HG03354 (cell line): ENCODE data around the gene CD9.

Experiments
- ATAC-seq: cut with Tn5 transposase; IDR thresholded peaks from one replicate; pipeline ENCODE4 v1.9.1; 2021; ENCODE audit warnings: mild to moderate bottlenecking; ENCODE audit not compliant: unreplicated experiment, poor library complexity, severe bottlenecking

CD9 gene

DNA sequence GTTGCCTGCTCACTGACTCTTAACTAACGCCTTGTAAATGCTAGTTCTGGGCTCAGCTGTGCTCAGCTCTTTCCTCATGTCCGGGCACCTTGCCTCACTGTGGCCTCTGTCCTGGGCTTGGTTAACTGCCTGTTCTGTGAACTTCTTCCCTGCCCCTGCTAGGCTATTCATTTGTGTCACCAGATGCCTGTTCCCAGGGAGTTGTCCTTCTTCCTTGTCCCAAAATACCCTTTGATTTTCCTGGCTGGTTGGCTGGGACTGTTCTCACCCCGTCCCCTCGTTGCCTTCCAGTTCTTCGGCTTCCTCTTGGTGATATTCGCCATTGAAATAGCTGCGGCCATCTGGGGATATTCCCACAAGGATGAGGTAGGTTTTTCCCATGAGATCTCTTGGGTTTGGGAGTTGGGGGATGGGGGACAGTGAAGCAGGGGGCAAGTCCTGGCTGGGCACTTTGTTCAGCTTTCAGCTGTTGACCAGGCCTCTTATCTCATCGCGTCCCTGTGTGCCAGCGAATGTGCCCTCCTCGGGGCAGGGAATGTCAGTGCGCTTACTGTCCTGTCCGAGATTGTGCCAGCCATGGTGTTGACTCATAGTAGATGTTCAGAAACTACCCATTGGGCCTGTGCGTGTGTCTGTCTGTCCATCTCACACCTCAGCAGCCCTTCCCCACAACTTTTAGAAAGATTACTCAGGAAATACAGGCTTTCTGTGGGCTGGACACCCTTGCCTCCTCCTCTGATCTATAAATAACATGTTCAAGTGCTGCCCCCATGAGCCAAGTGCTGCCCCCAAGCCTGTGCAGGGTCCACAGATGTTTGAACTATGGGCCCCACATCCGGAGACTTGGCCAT is 33.1 kb downstream of the CD9 start:
- ATAC-seq, result no peak

DNA sequence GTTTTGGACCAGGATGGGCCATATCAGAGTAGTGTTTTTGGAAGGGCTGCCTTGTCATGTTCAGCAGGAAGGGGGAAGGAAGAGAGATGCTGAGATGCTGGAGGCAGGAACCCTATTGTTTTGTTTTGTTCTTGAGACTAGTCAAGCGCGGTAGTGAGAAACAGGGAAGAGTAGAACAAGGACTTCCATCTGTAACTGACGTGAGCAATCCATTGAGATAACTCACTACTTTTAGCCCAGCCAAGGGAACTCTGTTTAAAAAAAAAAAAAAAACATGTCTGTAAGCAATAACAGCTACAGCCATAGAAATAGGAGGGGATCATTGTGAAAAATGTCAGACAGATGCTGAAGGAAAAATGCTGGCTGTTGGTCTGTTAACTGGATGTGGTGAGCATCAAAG is 34.0 kb downstream of the CD9 start:
- no peak for ATAC-seq

DNA sequence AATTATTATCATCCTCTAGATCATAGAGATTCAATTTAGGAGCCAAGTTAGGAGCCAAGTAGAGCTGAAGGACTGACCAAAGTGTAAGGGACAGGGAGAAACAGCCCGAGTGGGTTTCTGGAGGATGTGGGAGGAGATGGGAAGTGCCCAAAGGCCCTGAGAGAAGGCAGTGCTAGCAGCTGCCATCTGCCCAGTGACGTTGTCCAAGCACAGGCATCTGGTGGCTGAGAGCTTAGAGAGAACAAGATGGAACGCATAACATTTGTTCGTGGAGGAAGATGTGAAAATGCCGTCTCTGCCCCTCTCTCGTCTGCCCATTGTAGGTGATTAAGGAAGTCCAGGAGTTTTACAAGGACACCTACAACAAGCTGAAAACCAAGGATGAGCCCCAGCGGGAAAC is 34.7 kb downstream of the CD9 start:
- ATAC-seq, result no peak

DNA sequence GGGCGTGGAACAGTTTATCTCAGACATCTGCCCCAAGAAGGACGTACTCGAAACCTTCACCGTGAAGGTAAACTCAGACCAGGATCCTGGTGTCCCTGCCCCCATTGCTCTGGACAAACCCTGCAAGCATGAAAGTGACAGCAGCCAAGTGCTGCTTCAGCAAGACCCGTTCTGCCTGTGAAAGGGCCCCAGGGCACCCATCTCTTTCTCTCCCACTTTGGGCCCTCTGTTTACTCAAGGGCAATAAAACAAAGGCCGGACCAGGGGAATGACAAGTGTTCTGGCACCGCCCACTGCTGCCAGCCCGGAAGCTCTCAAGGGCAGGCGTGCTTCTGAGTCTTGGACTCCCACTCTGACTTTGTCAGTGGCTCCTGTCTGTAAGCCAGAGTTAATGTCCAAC is 35.3 kb downstream of the CD9 start:
- ATAC-seq, result no peak

DNA sequence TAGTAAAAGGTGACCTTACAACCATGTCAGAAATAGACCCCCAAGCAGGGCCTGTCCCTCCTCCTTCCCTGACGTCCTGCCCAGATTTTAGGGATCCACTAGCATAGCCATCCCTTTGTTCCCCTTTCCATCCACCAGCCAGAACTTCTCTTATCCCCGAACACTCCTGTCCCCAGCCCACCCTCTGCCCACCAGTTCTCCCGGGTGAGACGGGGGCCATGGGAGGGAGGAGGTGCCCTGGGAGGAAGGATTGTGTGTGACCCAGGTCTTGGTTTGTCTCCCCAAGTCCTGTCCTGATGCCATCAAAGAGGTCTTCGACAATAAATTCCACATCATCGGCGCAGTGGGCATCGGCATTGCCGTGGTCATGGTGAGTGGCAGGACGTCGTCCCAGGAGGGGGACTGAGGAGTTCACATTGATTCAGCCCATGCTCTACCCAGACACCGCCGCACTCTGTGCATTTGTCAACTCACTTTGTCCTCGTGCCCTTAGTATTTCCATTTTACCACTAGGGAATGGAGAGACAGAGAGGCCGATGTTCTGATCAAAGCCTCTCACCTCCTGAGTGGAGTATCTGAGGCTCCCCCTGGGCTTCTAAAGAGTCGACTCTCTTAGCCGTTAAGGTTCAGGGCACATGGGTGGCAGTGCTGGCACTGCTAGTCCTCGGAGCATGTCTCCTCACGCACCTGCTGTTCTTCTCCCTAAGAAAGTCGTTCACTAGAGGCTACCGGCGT is 35.9 kb downstream of the CD9 start:
- ATAC-seq, result no peak

DNA sequence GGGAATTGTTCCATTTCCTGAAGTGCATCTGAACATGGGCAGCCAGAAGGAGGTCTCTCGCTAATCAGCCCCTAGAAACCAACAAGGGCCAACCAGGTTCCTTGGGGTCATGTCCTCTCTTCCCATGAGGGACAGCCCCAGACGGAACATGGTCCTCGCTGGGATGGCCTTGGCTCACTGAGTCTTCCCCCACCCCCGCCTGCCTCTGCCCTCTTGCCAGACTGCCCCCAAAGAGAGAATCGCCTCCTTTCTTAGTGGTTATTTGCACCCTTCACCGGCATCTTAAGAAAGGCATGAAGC is 36.4 kb downstream of the CD9 start:
- no peak for ATAC-seq

DNA sequence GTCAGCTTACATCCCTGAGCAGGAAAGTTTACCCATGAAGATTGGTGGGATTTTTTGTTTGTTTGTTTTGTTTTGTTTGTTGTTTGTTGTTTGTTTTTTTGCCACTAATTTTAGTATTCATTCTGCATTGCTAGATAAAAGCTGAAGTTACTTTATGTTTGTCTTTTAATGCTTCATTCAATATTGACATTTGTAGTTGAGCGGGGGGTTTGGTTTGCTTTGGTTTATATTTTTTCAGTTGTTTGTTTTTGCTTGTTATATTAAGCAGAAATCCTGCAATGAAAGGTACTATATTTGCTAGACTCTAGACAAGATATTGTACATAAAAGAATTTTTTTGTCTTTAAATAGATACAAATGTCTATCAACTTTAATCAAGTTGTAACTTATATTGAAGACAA is 37.6 kb downstream of the CD9 start:
- ATAC-seq, result no peak

DNA sequence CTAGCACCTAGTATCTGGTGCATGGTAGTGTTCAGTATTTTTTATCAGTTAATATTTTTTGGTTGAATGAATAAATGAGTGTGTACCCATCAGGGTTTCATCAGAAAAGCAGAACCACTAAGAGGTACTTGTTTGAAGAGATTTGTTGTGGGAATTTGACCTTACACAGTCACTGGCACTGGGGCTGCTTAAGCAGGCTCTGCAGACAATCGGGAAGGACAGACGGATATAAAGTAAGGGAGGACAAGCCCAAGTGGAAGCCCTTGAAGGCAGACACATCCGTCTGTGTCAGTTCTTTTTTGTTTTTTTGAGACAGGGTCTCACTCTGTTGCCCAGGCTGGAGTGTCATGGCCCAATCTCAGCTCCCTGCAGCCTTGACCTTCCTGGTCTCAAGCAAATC is 38.7 kb downstream of the CD9 start:
- ATAC-seq, result no peak

DNA sequence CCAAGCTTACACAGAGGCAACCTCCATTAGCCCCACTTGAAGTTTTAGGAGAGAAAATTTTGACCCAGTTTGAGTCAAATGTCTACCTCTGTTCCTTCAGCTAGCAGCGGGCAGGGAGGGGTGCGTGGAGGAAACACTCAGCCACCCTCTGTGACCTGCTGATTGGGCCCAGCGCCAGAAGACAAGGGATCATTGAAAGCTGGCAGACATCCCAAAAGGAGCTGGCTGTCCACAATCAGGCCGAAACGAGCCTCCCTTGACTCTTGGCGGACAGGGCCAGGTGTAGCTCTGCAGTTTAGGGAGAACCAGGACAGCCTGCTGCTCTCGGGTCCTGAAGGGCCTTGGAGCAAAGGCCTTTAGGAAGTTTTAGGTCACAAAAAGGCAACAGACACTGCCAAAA is 41.3 kb downstream of the CD9 start:
- no peak for ATAC-seq

DNA sequence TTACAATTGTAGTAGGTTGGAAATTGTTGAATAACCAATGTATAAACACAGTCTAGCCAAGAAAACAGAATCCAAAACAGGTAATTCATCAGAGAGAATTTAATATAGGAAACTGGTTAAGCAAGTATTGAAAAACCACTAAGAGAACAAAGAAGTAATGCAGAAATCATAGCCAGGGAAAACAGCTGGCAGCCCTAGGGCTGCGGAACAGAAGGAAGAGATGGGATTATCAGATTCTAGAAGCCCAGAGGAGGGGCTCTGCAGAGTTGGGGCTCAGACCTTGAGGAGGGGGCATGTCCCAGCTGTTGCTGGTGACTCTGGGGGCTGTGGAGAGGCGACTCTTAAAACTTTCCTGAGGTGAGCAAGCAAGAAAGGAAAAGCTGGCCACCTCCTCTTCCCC is 49.4 kb downstream of the CD9 start:
- no peak for ATAC-seq

DNA sequence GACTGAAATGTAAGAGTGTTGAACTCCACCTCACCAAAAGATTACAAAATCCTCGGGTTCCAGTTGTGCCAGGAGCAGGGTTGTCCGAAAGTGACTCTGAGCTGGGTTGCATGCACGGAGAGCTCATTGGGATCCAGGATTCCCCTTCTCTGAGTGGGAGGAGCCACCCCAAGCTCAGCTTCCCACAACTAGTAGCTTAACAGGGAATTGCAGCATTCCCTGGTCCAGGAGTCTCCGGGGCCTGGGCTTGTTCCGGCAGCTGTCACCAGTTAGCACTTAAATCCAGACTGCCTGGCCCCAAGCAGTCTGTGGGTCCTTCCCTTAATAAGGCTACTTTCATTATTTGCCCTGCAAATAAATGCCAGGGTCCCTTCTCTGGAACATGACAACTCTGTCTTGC is 50.1 kb downstream of the CD9 start:
- no peak for ATAC-seq

DNA sequence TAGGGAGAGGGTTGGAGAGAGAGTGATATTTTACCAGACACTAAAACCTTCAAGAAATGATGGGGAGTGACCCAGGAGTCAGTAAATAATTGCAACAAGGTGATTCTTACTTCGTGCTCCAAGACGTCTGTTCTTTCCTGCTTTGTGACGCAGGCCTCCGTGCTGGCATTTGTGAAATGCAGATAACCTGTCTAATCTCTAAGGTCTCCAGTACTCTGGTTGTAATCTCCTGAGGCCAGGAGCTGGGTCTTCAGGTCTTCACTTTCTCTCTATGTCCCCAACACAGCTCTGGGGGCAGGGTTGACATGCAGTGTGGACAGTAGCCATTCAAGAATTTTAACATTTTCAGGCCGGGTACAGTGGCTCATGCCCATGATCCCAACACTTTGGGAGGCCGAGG is 53.1 kb downstream of the CD9 start:
- ATAC-seq, result no peak

DNA sequence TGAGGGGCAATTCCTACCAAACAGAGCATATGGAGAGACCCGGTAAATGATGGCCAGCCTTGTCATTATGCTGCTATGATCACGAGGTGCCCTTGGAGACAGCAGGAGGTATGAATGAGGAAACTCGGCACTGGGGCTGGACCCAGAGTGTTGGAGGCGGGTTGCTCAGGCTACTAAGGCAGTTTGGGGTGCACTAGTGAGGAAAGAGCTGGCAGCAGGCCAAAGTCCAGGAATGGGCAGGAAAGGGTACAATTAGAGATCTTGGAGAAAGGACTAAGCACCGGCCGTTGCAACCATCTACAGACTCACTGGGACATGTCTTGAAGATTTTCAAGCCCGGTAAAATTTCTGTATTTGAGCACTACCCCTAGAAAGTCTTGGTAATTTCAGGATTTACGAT is 54.3 kb downstream of the CD9 start:
- no peak for ATAC-seq

DNA sequence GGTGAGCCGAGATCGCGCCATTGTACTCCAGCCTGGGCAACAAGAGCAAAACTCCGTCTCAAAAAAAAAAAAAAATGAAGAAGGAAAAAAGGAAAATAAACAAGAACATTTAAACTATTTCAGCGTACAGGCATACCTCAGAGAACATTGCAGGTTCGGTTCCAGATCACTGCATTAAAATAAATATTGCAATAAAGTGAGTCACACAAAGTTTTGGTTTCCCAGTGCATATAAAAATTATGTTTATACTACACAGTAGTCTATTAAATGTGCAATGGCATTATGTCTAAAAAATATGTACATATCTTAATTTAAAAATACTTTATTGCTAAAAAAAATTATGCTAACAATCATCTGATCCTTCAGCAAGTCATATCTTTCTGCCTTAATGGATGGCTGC is 56.8 kb downstream of the CD9 start:
- ATAC-seq, result no peak

DNA sequence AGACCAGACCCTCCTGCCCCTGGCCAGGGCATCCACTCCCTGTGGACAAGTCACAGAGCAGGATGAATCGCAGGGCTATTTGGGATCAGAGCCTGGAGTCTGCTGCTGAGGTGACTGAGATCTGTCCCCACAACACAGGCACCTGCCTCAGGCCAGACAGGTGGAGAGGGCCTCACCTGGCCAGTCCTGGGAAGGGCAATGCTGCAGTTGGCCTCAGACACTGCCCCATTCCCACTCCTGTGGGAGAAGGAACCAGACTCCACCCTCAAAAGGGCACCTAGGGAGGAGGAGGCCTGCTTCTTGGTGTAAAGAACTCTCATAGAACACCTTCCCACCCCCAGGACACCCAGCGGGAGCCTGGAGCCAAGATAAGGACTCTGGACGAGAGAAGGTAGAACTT is 62.0 kb downstream of the CD9 start:
- ATAC-seq, result no peak

DNA sequence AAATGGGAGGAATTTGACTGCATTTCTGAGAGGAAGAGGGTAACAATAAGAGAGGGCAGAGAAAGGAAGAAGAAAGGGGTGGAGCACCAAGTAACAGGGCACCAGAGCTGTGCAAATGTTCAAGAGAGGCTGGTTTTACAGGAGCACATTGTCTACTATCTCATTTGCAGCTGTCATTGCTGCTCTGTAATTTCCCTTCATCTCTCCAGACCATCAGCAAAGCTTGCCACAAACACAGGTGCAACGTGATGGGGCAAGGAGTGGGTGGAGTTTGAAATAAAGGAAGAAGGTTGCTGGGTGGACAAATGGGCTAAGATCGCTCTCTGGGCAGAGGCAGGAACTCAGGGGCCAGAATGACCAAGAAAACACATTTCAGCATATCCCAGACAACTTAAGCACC is 62.4 kb downstream of the CD9 start:
- no peak for ATAC-seq

DNA sequence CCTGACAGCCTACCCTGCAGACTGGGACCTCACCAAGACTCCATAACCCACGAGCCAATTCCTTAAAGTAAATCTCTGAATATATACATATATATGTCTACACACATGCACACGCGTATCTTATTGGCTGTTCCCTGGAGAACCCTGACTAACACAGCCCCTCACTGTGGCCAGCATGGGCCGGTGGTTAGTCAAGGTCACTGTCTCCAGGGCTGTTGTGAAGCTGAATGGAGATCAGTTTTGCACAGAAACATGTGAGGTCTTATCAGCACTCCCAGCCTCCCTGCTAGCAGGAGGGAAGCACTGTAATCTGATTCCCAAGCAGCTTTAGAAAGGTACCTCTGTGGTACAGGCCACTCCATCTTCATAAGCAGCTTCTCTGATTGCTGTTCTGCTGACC is 63.7 kb downstream of the CD9 start:
- ATAC-seq, result no peak

DNA sequence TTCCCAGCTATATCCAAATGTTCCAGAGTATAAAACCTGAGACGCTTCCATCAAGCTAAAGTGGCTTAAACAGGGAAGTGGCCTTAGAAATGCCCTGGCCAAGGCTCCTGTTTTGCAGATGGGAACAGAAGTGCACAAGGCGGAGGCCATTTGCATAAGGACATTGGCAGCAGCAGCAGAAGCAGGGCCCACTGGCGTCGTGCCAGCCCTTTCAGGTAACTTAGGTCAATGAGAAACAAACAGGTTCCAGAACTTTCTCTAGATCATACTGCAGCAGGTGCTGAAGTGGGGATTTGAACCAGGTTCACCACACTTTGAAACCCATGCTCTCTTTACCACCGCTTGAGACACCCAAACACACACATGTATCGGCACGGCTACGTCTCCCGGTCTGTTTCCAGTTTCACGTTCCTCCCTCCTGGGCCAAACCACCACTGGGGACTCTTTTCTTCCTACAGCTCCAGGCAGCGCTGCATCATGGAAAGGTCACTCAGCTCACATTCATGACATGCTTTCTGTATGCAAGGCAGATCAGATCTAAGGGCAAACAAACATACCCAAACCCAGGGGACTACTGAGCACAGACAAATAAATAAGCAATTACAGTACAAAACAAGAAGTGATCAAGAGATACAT is 64.3 kb downstream of the CD9 start:
- ATAC-seq, result no peak

DNA sequence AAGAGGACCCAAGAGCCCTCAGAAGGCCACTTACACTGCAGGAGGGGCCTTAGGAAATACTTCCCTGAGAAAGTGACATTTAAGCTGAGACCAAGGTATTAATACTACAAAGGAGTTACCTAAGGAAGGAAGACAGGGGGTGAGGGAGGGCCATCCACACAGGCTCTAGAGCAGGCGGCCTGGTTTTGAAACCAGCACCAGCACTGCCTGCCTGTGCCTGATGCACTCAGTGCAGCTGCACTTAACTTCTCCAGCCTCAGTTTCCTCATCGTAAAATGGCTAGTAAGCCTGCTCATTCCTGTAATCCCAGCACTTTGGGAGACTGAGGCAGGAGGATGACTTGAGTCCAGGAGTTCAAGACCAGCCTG is 64.8 kb downstream of the CD9 start:
- ATAC-seq, result no peak

DNA sequence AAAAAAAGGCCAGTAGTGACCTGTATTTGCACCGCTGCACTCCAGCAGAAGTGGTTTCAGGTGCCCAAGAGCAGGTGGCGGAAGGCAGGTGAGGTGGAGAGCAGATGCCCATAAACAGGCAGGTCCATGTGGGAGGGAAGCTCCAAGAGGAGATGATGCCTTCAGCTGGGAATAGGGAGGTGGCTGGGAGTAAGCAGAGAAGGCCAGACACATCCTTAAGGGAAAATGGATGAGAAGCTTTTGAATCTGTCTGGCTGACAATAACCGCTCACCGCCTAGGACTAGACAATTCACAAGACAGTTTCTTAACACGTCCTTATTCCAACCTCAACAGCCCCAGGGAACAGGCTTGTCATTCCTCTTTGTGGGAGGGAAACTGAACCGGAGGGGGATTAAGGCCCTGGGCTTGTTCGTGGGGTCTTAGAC is 66.4 kb downstream of the CD9 start:
- ATAC-seq, result no peak
